ENCODE results near the gene GPR4. TPM values are rescaled to one million over a fixed set of nuclear protein-coding genes. Genes with fewer than 3 reads are reported as not detected.
A peak's percentile ranks its signal among the peaks of the same experiment; 100 is the strongest.

The GPR4 gene
- total and polyA plus RNA-seq, 2 experiments from 2014 or later: not detected

GRCh38 chr19:45558399-45558878 lies 43.6 kb downstream of the GPR4 start:
- peak; percentile 76 for TF ChIP-seq CTCF (IDR thresholded peaks at IDR 0.05; ENCODE audit: low read depth, low read length)
- Histone ChIP-seq H3K27me3 (no peaks in the 10 kb centered on the region), H3K36me3 (no peaks in the 10 kb centered on the region), H3K9me3 (ENCODE audit: low read depth) (no peaks in the 10 kb centered on the region), H3K27ac (no peak overlapping the region), H3K4me1 (ENCODE audit: low read depth) (peaks cover 12% of the 10 kb centered on the region), H3K4me3 (no peak overlapping the region)
- peak; percentile 60 to 75 for DNase-seq (ENCODE audit: low read depth in 1 of 2, low spot score in 1 of 2)

- Histone ChIP-seq H3K4me1 (ENCODE audit: low read depth) (peaks cover 12% of the 10 kb centered on the region), H3K9me3 (ENCODE audit: low read depth) (no peaks in the 10 kb centered on the region), H3K27ac (no peak overlapping the region), H3K4me3 (no peak overlapping the region), H3K36me3 (no peaks in the 10 kb centered on the region), H3K27me3 (no peaks in the 10 kb centered on the region)
- no peak for DNase-seq (ENCODE audit: low read depth in 1 of 2, low spot score in 1 of 2)
- no peak for TF ChIP-seq CTCF (IDR thresholded peaks at IDR 0.05; ENCODE audit: low read depth, low read length)
These were observed 45.2 kb downstream of the GPR4 start for GRCh38 chr19:45556835-45557234.

GRCh38 chr19:45554481-45554880 lies 47.5 kb downstream of the GPR4 start:
- Histone ChIP-seq H3K36me3 (no peaks in the 10 kb centered on the region), H3K9me3 (ENCODE audit: low read depth) (no peaks in the 10 kb centered on the region), H3K27ac (no peak overlapping the region), H3K27me3 (no peaks in the 10 kb centered on the region), H3K4me1 (ENCODE audit: low read depth) (peaks cover 6% of the 10 kb centered on the region), H3K4me3 (no peak overlapping the region)
- no peak for TF ChIP-seq CTCF (IDR thresholded peaks at IDR 0.05; ENCODE audit: low read depth, low read length)
- DNase-seq (ENCODE audit: low read depth in 1 of 2, low spot score in 1 of 2): no peak

GRCh38 chr19:45553464-45553863 lies 48.5 kb downstream of the GPR4 start:
- no peak for TF ChIP-seq CTCF (IDR thresholded peaks at IDR 0.05; ENCODE audit: low read depth, low read length)
- Histone ChIP-seq H3K4me3 (no peak overlapping the region), H3K4me1 (ENCODE audit: low read depth) (peaks cover 6% of the 10 kb centered on the region), H3K27ac (no peak overlapping the region), H3K36me3 (no peaks in the 10 kb centered on the region), H3K27me3 (no peaks in the 10 kb centered on the region), H3K9me3 (ENCODE audit: low read depth) (no peaks in the 10 kb centered on the region)
- DNase-seq (ENCODE audit: low read depth in 1 of 2, low spot score in 1 of 2): peak in 1 of 2 donors; percentile 44

GRCh38 chr19:45547965-45548609 lies 53.9 kb downstream of the GPR4 start:
- H3K4me3 ChIP-seq: no peak overlapping the region
- TF ChIP-seq CTCF (IDR thresholded peaks at IDR 0.05; ENCODE audit: low read depth, low read length): no peak
- H3K36me3 ChIP-seq: no peaks in the 10 kb centered on the region
- no peak overlapping the region for H3K27ac ChIP-seq
- H3K9me3 ChIP-seq (ENCODE audit: low read depth): no peaks in the 10 kb centered on the region
- no peaks in the 10 kb centered on the region for H3K27me3 ChIP-seq
- no peaks in the 10 kb centered on the region for H3K4me1 ChIP-seq (ENCODE audit: low read depth)
- peak in 1 of 2 donors; percentile 29 for DNase-seq (ENCODE audit: low read depth in 1 of 2, low spot score in 1 of 2)
